ENCODE measurements around the gene ABCA1.
"Not testable (repeated sequence)": the region's sequence is repeated elsewhere in the genome, so short reads cannot be mapped to it uniquely, and the experiment has no call there.

ABCA1 gene

GRCh38 chr9:104944356-104944755 lies 16.4 kb upstream of the ABCA1 start:
- DNase-seq = no peak

- DNase-seq = no peak
These were observed 13.6 kb upstream of the ABCA1 start for GRCh38 chr9:104941597-104941996.

GRCh38 chr9:104936291-104936690 lies 8.3 kb upstream of the ABCA1 start:
- DNase-seq = no peak

DNA sequence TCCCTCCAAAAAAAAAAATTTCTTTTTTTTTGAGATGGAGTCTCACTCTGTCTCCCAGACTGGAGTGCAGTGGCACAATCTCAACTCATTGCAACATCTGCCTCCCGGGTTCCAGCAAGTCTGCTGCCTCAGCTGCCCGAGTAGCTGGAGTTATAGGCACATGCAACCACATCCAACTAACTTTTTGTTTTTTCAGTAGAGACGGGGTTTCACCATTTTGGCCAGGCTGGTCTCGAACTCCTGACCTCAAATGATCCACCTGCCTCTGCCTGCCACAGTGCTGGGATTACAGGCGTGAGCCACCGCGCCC lies 7.5 kb upstream of the ABCA1 start:
- DNase-seq = not testable (repeated sequence)

GRCh38 chr9:104934691-104935500 lies 6.9 kb upstream of the ABCA1 start:
- no peak for DNase-seq

GRCh38 chr9:104933091-104933490 lies 5.1 kb upstream of the ABCA1 start:
- DNase-seq = not testable (repeated sequence)

DNA sequence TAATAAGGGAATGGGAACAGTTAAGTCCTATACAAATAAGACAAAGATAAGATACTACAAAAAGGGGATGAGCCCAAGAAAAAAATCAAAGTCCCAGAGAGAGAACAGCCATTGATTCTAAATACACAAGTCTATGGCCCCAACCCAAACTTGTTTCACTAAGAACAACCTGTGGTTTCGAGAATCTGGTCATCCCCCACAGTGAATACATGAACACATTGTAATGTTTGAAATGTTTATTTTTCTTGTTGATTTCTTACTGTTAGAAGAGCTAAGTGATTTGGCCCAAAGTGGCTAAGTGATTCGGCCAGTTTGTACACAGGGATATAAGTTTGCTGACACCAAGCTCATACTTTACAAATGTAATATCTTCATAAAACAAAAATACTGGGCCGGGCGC lies 3.3 kb upstream of the ABCA1 start:
- no peak for DNase-seq

GRCh38 chr9:104927216-104927911 lies 591 bp downstream of the ABCA1 start:
- no peak for DNase-seq

- DNase-seq = no peak
These were observed 4.2 kb downstream of the ABCA1 start for GRCh38 chr9:104923740-104924139.

DNA sequence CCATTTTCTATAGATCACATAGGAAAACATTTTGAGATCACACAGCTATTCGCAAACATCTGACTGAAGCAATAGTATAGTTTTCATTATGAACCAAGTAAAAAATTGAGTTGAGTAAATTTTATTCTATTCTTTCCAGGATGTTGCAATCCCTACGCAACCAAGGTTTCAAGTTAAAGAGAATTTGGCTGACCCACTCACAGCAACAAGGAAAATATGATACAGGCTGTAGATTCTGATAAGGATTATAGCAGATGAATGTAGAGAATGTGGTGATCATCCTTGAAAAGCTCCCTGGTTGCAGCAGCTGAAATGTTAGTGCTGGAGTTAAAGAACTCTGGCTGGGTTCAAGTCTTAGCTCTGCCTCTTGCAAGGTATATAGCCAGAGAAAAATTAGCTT lies 4.7 kb downstream of the ABCA1 start:
- DNase-seq = no peak

DNA sequence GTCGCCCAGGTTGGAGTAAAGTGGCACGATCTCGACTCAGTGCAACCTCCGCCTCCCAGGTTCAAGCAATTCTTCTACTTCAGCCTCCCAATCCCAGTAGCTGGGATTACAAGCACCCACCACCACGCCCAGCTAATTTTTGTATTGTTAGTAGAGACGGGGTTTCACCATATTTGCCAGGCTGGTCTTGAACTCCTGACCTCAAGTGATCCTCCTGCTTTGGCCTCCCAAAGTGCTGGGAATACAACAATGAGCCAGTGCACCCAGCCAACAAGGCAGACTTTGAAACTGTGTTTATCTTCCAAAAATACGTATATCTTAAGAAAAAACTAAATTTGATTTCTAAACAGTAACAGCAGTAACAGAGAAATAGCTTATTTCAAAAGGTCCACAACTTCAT lies 5.2 kb downstream of the ABCA1 start:
- not testable (repeated sequence) for DNase-seq

DNA sequence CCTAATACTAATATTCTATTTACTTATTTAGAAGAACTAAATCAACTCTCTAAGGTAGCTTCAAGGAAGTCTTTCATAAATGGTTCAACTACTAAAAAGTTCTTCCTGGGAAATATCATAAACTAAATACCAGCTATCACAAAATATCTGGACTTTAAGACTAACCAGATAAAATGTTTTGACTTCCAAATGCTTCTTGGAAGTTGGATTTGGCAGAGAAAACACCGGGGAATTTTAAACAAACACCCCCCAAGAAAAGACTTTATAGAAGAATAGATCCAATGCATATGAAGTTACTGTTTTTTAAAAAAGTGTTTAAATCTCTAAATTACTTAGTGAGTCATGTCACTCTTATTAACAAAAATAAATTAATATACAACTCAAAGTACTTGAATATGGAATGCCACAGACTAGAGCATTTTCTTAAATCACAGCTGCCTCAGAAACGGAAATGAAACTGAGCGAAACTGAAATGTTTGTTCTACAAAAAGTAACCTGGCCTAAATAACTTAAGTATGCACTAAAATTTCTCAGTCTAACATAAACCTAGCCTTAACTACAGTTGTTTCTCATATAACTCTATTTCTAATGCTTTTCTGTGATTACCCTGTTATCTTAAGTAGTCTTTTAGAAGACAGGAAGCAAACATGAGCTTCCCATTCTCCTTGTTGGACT lies 6.8 kb downstream of the ABCA1 start:
- no peak for DNase-seq

GRCh38 chr9:104915753-104916152 lies 12.2 kb downstream of the ABCA1 start:
- DNase-seq = no peak

- no peak for DNase-seq
These were observed 12.9 kb downstream of the ABCA1 start for GRCh38 chr9:104915049-104915448.

- no peak for DNase-seq
These were observed 13.5 kb downstream of the ABCA1 start for GRCh38 chr9:104914466-104914865.

- no peak for DNase-seq
These were observed 15.3 kb downstream of the ABCA1 start for GRCh38 chr9:104912606-104913005.

DNA sequence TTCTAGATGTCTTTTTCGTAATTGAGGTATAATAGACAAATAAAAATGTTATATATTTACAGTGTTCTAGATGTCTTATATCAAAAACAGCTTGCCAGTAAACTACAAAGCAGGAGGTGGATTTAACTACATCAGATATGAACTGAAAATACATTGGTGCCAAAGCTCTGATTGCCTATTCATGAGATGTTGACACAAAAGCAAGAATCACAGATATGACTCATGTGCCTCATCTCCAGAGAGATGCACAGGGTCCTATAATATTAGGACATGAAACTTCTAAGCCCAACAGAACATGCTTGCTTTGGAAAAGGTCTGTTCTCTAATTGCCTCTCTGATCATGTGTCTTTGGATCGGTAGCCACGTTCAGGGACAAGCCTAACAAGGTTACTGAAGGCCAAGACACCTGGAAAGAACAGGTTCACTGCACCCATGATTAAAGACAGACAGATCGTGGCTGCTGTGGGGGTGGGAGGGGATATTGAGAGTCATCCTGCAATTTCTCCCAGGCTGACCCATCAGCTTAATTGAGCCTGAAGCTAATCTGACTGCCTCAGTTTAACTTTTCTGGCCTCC lies 16.8 kb downstream of the ABCA1 start:
- no peak for DNase-seq

DNA sequence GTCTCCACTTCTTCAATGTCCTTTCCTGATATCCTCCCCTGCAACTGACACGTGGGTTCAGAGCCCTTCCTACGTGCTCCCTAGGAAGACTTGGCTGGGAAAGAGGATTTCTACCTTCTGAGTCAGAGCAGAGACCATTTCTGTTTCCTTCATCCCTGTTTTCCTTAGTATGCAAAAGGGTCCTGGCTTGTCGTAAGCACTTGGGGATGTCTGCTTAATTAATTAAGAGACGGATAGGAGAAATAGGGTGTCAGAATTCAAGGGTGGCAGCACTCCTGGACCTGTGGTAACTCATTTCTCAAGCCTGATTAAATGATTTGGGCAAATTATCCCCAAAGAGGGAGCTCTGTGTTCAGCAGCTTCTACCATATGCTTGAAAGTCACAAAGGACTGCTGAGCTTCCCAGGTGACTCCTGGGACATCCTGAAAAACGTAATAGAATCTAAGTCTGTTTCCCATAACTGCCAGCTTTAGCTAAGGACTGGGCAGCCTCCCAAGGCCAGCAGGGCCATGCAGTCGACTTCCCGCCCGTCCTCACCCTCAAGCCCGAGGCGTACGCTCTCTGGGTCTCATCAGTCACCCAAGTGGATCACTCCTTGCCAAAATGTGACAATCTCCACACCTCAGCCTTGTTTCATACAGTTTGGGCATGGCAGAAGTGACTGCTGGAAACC lies 20.5 kb downstream of the ABCA1 start:
- no peak for DNase-seq

- DNase-seq = no peak
These were observed 21.3 kb downstream of the ABCA1 start for GRCh38 chr9:104906441-104907277.

GRCh38 chr9:104905931-104906330 lies 22.0 kb downstream of the ABCA1 start:
- no peak for DNase-seq

GRCh38 chr9:104905153-104905901 lies 22.6 kb downstream of the ABCA1 start:
- no peak for DNase-seq

Data from GOT3 (cell line).